GM18907 (cell line): ENCODE data around the gene DXO.
"Not testable (repeated sequence)": the region's sequence is repeated elsewhere in the genome, so short reads cannot be mapped to it uniquely, and the experiment has no call there.

Experiments used
- ATAC-seq: cut with Tn5 transposase; IDR thresholded peaks from one replicate; pipeline ENCODE4 v1.9.1; 2021; ENCODE audit warnings: mild to moderate bottlenecking, moderate library complexity; ENCODE audit not compliant: unreplicated experiment

DXO gene

GRCh38 chr6:31932137-31932536, 39.8 kb downstream of the DXO start:
- not testable (repeated sequence) for ATAC-seq

GRCh38 chr6:31930962-31931361, 41.0 kb downstream of the DXO start:
- ATAC-seq, result no peak

- ATAC-seq, result no peak
These were observed 43.3 kb downstream of the DXO start for GRCh38 chr6:31928672-31928939.

- ATAC-seq, result no peak
These were observed 43.9 kb downstream of the DXO start for GRCh38 chr6:31927863-31928671.

GRCh38 chr6:31927242-31927862, 44.6 kb downstream of the DXO start, which contains the start of gene C2:
TSS of gene C2 (plus strand) at chr6:31927717. CDS start at chr6:31927753, 36 bp downstream.
- no peak for ATAC-seq

- ATAC-seq, result no peak
These were observed 49.0 kb downstream of the DXO start for GRCh38 chr6:31922942-31923341.

DNA sequence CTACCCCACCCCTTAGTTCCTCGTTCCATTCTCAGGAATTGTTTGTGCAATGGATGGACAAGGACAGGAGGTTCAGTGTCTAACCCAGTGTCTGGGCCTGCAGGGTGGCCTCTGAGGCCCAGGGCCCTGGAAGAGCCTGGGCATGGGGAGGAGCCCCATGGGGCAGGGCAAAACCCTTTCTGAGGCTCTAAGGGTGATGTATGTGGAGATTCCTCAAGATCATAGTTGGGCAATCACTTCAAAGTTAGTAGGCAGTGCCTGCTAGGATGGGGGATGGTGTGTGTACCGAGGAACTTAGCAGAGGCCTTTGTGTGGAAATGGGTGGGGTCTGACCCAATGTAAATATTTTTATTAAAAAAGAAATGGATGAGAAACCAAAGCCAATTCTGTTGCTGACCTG, 51.1 kb downstream of the DXO start:
- no peak for ATAC-seq
